ENCODE data around the gene DNHD1.

- peak; percentile 46; the same call in 1 of the 2 replicates for TF ChIP-seq ZHX1 (CRISPR knock-in tag; IDR thresholded peaks at IDR 0.05; ENCODE audit: low read depth)
- peak in 1 of 2 experiments; percentile 43; a peak in 1 of 4 replicates for TF ChIP-seq EP300 (IDR thresholded peaks at IDR 0.05; ENCODE audit: low read depth in 2 of 2, low read length in 2 of 2)
- no peak; the same call in 1 of the 2 replicates for TF ChIP-seq EP300 (CRISPR knock-in tag; IDR thresholded peaks at IDR 0.05; ENCODE audit: borderline replicate concordance)
- TF ChIP-seq ATF1 (CRISPR knock-in tag; IDR thresholded peaks at IDR 0.05), result peak; percentile 97
- peak; percentile 59; the same call in 1 of the 2 replicates for TF ChIP-seq HDAC2 (CRISPR knock-in tag; IDR thresholded peaks at IDR 0.05)
- TF ChIP-seq MAFK (conservative IDR thresholded peaks at IDR 0.05 in 1 of 2, IDR thresholded peaks at IDR 0.05 in 1 of 2; ENCODE audit: low read length in 2 of 2), result no peak
- TF ChIP-seq ZBTB20 (CRISPR knock-in tag; IDR thresholded peaks at IDR 0.05; ENCODE audit: borderline replicate concordance, low read depth), result peak; percentile 63; the same call in 1 of the 2 replicates
These were observed 15.8 kb upstream of the DNHD1 start, which contains the start of the genes ARFIP2 and TIMM10B for GRCh38 chr11:6481012-6481923.

Data from HepG2 (cell line).